ENCODE measurements around the gene TNIP2.

Gene TNIP2

GRCh38 chr4:2700031-2700430 is 56.1 kb downstream of the TNIP2 start:
- peaks cover 92% of the 10 kb centered on the region for H3K36me3 ChIP-seq (ENCODE audit: control insufficient read depth, insufficient read depth, low read length)

DNA sequence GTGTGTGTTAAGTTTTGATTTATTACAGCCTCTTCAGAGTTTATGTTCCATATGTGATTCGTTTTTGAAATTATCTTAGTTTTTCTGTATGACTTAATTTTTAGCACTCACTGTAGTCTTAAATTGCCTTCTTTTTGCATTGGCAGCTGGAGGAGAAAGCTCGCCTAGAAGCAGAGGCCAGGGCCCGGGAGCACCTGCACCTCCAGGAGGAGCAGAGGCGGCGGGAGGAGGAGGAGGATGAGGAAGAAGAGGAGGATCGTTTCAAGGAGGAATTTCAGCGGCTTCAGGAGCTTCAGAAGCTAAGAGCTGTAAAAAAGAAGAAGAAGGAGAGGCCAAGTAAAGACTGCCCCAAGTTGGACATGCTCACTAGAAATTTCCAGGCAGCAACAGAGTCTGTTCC is 56.6 kb downstream of the TNIP2 start:
- Histone ChIP-seq H3K27me3 (ENCODE audit: control insufficient read depth, insufficient read depth, low read length) (no peaks in the 10 kb centered on the region), H3K9ac (ENCODE audit: low read length) (no peak overlapping the region), H3K4me3 (ENCODE audit: low read depth, low read length) (no peak overlapping the region), H3K36me3 (ENCODE audit: control insufficient read depth, insufficient read depth, low read length) (peaks cover 95% of the 10 kb centered on the region), H3K9me3 (ENCODE audit: control insufficient read depth, insufficient read depth, low read depth, low read length) (no peaks in the 10 kb centered on the region), H3K27ac (ENCODE audit: low read depth, low read length) (no peak overlapping the region), H3K4me1 (ENCODE audit: control insufficient read depth, insufficient read depth, low read length) (no peaks in the 10 kb centered on the region)

More at GRCh38 chr4:2700031-2700430, 56.1 kb downstream of the TNIP2 start:
- Histone ChIP-seq H3K9me3 (ENCODE audit: control insufficient read depth, insufficient read depth, low read depth, low read length) (no peaks in the 10 kb centered on the region), H3K27ac (ENCODE audit: low read depth, low read length) (no peak overlapping the region), H3K9ac (ENCODE audit: low read length) (no peak overlapping the region), H3K27me3 (ENCODE audit: control insufficient read depth, insufficient read depth, low read length) (no peaks in the 10 kb centered on the region), H3K4me1 (ENCODE audit: control insufficient read depth, insufficient read depth, low read length) (no peaks in the 10 kb centered on the region), H3K4me3 (ENCODE audit: low read depth, low read length) (no peak overlapping the region)

GRCh38 chr4:2698951-2699505 is 57.1 kb downstream of the TNIP2 start:
- Histone ChIP-seq H3K27me3 (ENCODE audit: control insufficient read depth, insufficient read depth, low read length) (no peaks in the 10 kb centered on the region), H3K9me3 (ENCODE audit: control insufficient read depth, insufficient read depth, low read depth, low read length) (no peaks in the 10 kb centered on the region), H3K4me3 (ENCODE audit: low read depth, low read length) (no peak overlapping the region), H3K4me1 (ENCODE audit: control insufficient read depth, insufficient read depth, low read length) (no peaks in the 10 kb centered on the region), H3K36me3 (ENCODE audit: control insufficient read depth, insufficient read depth, low read length) (peaks cover 96% of the 10 kb centered on the region), H3K27ac (ENCODE audit: low read depth, low read length) (no peak overlapping the region), H3K9ac (ENCODE audit: low read length) (no peak overlapping the region)

- H3K27ac ChIP-seq (ENCODE audit: low read depth, low read length) = no peak overlapping the region
- no peaks in the 10 kb centered on the region for H3K4me1 ChIP-seq (ENCODE audit: control insufficient read depth, insufficient read depth, low read length)
- H3K36me3 ChIP-seq (ENCODE audit: control insufficient read depth, insufficient read depth, low read length) = peaks cover 96% of the 10 kb centered on the region
These were observed 57.6 kb downstream of the TNIP2 start for GRCh38 chr4:2698504-2698903.

GRCh38 chr4:2697995-2698414 is 58.1 kb downstream of the TNIP2 start:
- H3K9ac ChIP-seq (ENCODE audit: low read length) = no peak overlapping the region
- no peaks in the 10 kb centered on the region for H3K4me1 ChIP-seq (ENCODE audit: control insufficient read depth, insufficient read depth, low read length)
- no peak overlapping the region for H3K27ac ChIP-seq (ENCODE audit: low read depth, low read length)
- H3K36me3 ChIP-seq (ENCODE audit: control insufficient read depth, insufficient read depth, low read length) = peaks cover 95% of the 10 kb centered on the region
- no peaks in the 10 kb centered on the region for H3K27me3 ChIP-seq (ENCODE audit: control insufficient read depth, insufficient read depth, low read length)
- no peak overlapping the region for H3K4me3 ChIP-seq (ENCODE audit: low read depth, low read length)
- no peaks in the 10 kb centered on the region for H3K9me3 ChIP-seq (ENCODE audit: control insufficient read depth, insufficient read depth, low read depth, low read length)

More at GRCh38 chr4:2698504-2698903, 57.6 kb downstream of the TNIP2 start:
- Histone ChIP-seq H3K9ac (ENCODE audit: low read length) (no peak overlapping the region), H3K27me3 (ENCODE audit: control insufficient read depth, insufficient read depth, low read length) (no peaks in the 10 kb centered on the region), H3K9me3 (ENCODE audit: control insufficient read depth, insufficient read depth, low read depth, low read length) (no peaks in the 10 kb centered on the region), H3K4me3 (ENCODE audit: low read depth, low read length) (no peak overlapping the region)

DNA sequence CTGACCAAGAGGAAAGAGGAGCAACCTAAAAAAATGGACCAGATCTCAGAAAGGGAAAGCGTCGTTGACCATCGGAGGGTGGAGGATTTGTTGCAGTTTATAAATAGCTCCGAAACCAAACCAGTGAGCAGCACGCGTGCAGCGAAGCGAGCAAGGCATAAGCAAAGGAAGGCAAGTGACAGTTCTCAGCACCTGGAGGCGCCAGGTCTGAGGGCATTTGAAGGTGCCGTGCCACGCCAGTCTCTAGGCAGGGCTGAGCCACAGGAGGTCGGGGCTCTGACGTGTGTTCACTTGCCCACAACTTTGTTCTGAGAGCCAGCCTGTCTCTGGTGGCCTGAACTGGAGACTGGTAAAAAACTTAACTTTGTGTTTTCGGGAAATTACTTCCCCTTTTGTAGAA is 59.7 kb downstream of the TNIP2 start:
- Histone ChIP-seq H3K9me3 (ENCODE audit: control insufficient read depth, insufficient read depth, low read depth, low read length) (no peaks in the 10 kb centered on the region), H3K36me3 (ENCODE audit: control insufficient read depth, insufficient read depth, low read length) (peaks cover 94% of the 10 kb centered on the region), H3K9ac (ENCODE audit: low read length) (no peak overlapping the region), H3K27me3 (ENCODE audit: control insufficient read depth, insufficient read depth, low read length) (no peaks in the 10 kb centered on the region), H3K27ac (ENCODE audit: low read depth, low read length) (no peak overlapping the region), H3K4me3 (ENCODE audit: low read depth, low read length) (no peak overlapping the region), H3K4me1 (ENCODE audit: control insufficient read depth, insufficient read depth, low read length) (no peaks in the 10 kb centered on the region)

GRCh38 chr4:2695346-2696060 is 60.6 kb downstream of the TNIP2 start:
- H3K4me3 ChIP-seq (ENCODE audit: low read depth, low read length) = no peak overlapping the region
- H3K9me3 ChIP-seq (ENCODE audit: control insufficient read depth, insufficient read depth, low read depth, low read length) = no peaks in the 10 kb centered on the region
- no peaks in the 10 kb centered on the region for H3K27me3 ChIP-seq (ENCODE audit: control insufficient read depth, insufficient read depth, low read length)
- peaks cover 96% of the 10 kb centered on the region for H3K36me3 ChIP-seq (ENCODE audit: control insufficient read depth, insufficient read depth, low read length)
- no peak overlapping the region for H3K27ac ChIP-seq (ENCODE audit: low read depth, low read length)
- H3K9ac ChIP-seq (ENCODE audit: low read length) = no peak overlapping the region
- H3K4me1 ChIP-seq (ENCODE audit: control insufficient read depth, insufficient read depth, low read length) = no peaks in the 10 kb centered on the region

DNA sequence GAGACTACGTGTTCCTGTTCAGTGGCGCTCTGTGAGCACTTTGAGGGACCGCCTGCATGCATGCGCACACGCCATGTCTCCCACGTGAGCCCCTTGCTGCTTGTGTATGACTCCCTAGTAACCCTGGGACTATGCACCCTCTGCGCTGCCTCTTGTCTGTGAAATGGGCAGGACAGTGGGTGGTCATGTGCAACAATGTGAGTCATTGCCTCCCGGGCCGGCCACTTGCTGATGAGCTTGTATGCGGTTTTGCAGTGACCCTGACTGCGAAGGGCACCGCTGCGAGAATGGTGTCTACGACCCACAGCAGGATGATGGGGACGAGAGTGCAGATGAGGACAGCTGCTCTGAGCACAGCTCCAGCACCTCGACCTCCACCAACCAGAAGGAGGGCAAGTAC is 61.4 kb downstream of the TNIP2 start:
- no peaks in the 10 kb centered on the region for H3K27me3 ChIP-seq (ENCODE audit: control insufficient read depth, insufficient read depth, low read length)
- no peaks in the 10 kb centered on the region for H3K9me3 ChIP-seq (ENCODE audit: control insufficient read depth, insufficient read depth, low read depth, low read length)
- H3K27ac ChIP-seq (ENCODE audit: low read depth, low read length) = no peak overlapping the region
- H3K36me3 ChIP-seq (ENCODE audit: control insufficient read depth, insufficient read depth, low read length) = peaks cover 96% of the 10 kb centered on the region
- no peaks in the 10 kb centered on the region for H3K4me1 ChIP-seq (ENCODE audit: control insufficient read depth, insufficient read depth, low read length)
- no peak overlapping the region for H3K9ac ChIP-seq (ENCODE audit: low read length)
- no peak overlapping the region for H3K4me3 ChIP-seq (ENCODE audit: low read depth, low read length)

DNA sequence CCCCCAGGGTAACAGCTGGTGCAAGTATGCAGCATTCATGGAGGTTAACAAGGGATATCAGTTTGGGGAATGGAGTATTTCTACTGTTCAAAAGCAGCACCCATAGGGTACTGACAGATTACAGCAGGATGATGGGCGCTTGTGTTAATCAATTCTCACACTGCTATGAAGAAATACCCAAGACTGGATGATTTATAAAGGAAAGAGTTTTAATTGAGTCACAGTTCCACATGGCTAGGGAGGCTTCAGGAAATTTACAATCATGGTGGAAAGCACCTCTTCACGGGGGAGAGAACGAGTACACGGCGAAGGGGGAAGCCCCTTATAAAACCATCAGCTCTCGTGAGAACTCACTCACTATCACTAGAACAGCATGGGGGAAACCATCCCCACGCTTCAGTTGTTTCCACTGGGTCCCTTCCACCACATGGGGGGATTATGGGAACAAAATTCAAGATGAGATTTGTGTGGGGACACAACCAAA is 64.1 kb downstream of the TNIP2 start:
- H3K9me3 ChIP-seq (ENCODE audit: control insufficient read depth, insufficient read depth, low read depth, low read length) = no peaks in the 10 kb centered on the region
- no peaks in the 10 kb centered on the region for H3K4me1 ChIP-seq (ENCODE audit: control insufficient read depth, insufficient read depth, low read length)
- no peak overlapping the region for H3K27ac ChIP-seq (ENCODE audit: low read depth, low read length)
- H3K36me3 ChIP-seq (ENCODE audit: control insufficient read depth, insufficient read depth, low read length) = peaks cover 91% of the 10 kb centered on the region
- no peaks in the 10 kb centered on the region for H3K27me3 ChIP-seq (ENCODE audit: control insufficient read depth, insufficient read depth, low read length)
- H3K4me3 ChIP-seq (ENCODE audit: low read depth, low read length) = no peak overlapping the region
- H3K9ac ChIP-seq (ENCODE audit: low read length) = no peak overlapping the region
